HG02610 (cell line): ENCODE measurements around the gene NOL4L.

Experiments
- ATAC-seq: cut with Tn5 transposase; IDR thresholded peaks from one replicate; pipeline ENCODE4 v1.9.1; 2021; ENCODE audit warnings: mild to moderate bottlenecking, moderate library complexity; ENCODE audit not compliant: unreplicated experiment

NOL4L gene, protein sequence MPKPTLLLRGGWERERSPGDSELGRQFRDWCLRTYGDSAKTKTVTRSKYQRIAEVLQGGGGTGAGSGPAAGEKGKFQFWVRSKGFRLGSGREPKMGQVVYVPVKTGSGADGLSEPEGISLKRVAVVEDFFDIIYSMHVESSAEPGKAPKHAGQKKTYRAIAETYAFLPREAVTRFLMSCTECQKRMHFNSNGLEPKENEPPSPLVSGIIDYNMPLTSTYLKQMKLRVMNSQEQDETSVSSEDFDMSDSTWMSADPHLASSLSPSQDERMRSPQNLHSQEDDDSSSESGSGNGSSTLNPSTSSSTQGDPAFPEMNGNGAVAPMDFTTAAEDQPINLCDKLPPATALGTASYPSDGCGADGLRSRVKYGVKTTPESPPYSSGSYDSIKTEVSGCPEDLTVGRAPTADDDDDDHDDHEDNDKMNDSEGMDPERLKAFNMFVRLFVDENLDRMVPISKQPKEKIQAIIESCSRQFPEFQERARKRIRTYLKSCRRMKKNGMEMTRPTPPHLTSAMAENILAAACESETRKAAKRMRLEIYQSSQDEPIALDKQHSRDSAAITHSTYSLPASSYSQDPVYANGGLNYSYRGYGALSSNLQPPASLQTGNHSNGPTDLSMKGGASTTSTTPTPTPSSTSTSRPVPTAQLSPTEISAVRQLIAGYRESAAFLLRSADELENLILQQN

DNA sequence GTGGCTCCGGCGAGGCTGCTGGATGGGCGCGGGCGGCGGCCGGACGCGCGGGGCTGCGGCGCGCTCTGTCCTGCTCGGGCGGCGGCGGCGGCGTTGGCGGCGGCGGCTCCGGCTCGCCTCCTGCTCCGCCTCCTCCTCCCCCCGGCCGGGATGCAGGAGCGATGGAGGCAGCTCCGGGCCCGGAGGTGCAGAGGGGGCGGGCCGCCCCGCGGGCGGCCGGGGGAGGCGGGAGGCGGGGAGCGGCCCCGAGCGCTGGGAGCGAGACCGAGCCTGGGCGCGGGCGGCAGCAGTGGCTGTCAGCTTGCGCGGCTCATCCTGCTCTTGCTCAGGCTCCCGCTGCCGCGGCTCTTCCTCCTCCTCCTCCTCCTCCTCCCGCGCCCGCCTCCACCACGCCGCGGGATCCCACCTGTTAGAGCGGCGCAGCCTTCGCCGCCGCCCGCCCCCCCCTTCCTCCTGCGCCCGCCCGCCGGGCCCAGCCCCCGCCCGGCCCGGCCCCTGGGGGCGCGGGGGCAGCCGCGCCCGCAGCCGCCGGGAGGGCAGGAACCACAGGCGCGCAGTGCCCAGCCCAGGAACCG, at the start of gene NOL4L:
TSS of gene NOL4L (minus strand) at position 323 of the 575 bp plus-strand sequence. CDS start 443 bp downstream, outside the sequence.
- peak; percentile 14 for ATAC-seq

DNA sequence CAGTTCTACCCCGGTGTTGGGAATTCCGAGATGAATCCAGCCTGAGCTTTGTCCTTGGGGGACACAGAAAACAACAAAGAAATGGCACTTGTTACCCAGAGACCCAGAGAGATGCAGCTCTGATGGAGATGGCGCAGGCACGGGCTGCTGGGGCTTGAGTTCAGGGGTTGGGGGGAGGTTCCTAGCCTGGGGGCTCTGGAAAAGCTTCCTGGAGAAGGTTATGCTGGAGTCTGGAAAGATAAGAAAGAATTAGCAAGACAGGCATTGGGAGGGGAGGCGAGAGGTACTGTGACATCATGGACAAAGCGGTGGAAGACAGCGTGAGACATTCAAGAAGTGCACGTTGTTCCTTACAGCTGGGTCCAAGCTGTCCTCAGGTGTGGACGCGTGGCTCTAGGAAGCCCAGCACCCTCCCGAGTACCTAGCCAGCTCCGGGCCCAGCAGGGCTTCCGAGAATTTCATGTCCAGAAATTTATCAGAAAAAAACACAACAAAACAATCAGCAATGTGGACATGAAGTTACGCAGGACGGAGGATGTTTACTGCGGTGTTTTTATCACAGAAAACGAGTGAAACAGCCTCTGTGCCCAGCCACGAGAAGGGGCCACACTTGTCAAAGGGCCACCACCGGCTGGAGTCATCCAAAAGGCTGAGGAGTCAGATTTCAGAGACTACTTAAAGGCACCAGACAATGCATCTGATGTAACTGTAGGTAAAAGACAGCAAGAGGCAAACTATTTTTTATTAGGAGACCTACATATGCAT, 49.1 kb upstream of the NOL4L start:
- no peak for ATAC-seq

DNA sequence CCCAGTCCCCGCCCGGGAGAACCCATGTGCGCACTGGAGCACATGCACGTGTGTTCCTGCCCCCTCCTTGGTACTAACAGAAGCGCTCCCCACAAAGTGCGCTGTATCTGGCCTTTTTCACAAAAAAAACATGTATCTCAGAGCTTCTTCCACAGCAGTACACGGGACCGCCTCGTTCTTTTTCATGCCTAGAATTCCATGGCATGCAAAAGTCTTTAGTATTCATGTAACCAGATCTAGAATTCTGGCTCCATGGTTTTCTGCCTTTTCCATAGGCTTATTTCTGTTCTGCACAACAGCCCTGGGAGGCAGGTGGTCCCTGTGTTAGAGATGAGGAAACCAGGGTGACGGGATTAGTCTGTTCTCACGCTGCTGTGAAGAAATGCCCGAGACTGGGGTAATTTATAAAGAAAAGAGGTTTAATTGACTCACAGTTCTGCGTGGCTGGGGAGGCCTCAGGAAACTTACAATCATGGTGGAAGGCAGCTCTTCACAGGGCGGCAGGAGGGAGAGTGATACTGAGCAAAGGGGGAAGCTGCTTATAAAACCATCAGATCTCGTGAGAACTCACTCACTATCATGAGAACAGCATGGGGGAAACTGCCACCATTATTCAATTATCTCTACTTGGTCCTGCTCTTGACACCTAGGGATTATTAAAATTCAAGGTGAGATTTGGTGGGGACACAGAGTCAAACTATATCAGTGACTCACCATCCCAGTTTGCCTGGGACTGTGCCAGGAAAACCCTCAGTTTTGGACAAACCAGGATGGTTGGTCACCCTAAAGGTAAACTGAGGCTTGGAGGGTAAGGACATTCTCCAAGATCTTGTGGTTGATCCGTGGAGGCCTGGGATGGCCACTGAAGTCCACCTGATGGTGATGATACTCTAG, 47.6 kb upstream of the NOL4L start:
- no peak for ATAC-seq

DNA sequence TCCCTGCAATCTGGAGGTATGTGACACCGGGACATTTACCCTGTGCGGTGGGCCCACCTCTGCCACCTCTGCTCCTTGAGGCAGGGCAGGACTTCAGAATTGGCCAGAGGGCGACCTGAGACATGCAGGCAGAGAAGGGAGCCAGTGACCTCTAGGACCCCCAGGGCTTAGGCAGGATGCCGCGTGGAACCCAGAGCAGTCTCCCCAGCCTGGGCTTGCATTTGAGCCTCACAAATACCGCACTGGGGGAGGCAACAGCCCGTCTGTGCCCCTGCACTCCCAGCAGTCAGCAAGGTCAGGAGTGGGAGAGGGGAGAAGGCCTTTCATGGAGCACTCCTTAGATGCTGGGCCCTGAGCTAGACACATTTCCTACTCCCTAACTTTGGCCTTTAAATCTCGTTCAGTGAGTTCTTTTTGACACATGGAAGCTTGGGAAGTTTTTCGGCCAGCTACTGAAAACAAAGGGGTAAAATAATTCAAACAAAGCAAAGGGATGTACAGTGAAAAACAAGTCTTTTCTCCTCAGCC, 46.9 kb upstream of the NOL4L start:
- ATAC-seq = no peak

DNA sequence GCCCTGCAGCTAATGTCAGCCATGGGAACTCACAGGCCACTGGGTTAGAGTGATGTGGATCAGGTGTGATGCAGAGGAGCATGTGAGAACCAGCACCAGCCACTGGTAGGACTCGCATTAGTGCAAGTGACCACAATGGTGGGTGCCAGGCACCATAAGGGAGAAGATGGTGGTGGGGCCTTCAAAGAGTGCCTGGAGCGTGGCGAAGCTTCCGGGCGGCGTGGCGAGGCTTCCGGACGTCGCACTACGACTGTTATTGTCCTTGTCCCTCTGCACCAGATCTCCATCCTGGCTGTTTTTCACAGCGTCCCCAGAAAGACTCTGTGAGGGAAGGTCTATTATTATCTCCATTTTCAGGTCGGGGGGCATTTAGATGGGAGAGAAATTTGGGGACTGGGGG, 44.7 kb upstream of the NOL4L start:
- no peak for ATAC-seq

DNA sequence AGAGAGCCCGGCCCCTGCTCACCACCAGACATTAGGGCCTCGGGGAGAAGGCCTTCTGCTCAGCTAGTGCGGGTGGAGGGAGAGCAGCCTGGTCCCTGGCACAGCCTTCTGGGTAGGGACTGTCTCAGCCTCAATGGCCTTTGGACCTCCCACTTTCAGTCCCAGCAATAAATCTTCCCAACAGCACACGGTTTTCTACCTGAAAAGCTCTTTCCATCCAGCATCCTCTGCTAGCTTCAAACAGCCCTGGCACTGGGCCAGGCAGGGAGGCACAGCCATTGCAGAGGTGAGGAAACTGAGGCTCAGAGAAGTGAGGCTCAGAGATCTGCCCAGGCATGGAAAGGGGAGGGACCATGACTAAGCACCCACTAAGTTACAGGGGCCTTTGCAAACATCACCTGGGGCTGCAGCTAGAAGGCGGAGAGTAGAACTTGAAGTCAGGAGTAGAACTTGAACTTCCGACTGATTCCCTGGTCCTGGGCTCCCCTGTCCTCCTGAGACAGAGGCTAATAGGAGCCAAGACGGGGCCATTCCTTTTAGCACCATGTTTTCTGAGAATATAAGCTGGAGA, 43.9 kb upstream of the NOL4L start:
- no peak for ATAC-seq

DNA sequence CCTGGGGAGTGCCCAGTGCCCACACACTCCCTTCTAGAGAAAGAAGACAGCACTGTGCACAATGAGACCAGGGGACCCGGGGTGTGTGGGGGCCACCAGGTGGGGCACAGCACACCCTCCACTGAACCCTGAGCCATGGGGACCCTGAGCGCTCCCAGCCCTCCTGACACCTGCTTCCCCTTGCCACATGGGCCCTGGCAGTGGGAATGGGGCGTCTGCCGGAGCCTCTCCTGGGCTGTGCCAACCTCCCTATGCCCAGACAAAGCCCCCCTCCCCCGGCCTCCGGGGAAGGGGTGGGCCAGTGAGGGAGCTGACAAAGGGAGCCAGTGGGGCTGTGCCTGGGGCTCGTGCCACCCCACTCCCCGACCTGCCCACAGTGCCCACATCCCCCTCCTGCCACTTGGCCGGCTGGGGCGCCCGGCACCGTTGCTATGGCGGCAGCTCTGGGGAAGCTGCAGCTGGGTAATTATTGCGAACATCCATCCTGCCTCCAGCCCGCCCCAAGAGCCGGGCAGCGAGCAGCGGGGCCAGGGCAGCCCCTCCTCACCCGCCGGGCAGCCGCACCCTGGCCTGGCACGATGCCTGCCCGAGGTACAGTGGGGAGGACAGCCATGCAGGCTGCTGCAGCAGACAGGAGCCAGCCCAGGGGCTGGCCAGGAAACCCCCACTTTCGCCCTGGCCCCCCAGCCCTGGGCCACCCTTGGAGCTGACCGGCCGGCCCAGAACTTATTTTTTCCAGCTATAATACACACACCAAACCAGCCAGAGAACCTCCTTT, 41.9 kb upstream of the NOL4L start:
- ATAC-seq = no peak

DNA sequence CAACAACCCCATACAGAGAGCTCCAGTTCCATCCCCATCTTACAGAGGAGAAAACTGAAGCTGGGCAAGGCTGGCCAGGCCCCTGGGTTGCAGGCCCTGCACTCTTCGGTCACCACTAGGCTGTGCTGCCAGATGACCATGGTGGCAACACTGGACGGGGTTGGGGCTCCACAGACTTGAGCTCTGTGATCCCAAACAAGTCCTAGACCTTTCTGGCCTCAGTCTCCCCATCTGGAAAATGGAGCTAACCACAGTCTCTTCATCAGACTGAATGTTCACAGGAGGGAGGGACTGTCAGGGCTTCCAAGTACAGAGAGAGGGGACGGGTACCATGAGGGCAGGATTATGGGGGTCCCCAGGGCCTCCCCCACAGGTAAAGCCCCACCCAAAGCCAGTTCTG, 41.3 kb upstream of the NOL4L start:
- ATAC-seq = no peak

DNA sequence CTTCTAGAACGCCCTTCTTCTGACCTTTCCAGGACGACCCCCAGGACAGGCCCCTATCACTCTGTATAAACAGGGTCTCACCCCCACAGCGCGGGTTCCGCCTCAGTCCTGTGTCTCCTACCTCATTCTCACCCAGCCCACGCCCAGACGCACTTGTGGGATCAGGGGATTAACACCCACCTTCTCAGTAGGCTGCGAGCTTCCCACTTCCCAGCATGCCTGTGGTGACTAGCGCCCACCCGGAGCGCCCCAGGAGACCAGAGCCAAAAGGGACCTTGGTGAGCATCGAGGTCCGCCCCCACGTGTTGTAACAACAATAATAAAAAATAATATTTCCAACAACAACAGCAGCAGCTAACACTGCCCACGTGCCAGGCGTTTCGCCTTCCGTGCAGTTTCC, 40.9 kb upstream of the NOL4L start:
- ATAC-seq = no peak

DNA sequence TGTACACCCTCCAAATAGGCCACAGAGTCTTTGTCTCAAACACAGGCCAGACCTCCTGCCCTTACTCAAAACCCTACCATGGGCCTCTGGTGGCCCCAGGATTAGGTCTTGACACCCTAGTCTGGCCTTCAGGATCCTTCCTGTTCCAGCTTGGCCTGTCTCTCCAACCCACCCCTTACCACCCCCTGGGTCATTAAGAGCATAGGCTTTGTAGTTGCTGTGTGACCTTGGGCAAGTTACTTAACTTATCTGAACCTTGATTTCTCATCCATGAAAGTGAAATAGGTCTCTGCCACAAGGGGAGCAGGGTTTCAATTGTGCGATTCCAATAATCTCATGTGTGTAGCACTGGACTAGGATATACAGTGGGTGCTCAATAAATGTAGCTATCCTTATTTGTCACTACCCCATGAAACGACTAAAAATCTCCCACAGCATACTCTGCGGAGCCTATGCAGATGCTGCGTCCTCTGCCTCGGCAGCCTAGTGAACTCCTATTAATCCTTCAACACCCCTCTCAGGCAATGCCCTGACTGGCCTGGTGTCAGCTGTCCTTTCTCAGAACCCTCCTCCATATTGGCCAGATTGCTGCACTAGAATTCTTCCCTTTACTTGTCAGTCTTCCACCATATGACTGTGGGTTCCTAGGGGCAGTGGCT, 39.7 kb upstream of the NOL4L start:
- ATAC-seq = no peak

DNA sequence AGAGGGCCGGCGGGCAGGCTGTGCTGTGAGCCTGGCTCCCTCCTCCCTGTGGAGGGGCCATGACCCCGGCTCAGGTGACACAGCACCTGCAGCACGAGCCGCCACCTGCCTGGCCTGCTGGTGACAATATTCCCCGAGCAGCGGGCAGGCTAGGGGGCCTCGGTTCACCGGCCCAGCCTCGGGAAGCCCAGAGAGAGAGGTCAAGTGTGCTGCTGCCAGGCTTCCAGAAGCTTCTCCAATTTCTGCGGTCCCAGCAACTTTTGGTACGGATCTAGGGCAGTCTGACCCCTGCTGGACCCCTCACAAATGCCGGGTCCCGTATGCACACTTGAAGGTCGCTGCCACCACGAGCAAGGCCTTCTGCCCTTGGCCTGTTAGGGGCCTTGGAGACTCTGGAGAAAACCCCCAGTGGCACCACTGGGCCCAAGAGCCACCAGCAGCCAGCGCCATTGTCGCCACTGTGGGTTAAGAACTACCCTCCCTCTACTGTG, 38.6 kb upstream of the NOL4L start:
- ATAC-seq = no peak

DNA sequence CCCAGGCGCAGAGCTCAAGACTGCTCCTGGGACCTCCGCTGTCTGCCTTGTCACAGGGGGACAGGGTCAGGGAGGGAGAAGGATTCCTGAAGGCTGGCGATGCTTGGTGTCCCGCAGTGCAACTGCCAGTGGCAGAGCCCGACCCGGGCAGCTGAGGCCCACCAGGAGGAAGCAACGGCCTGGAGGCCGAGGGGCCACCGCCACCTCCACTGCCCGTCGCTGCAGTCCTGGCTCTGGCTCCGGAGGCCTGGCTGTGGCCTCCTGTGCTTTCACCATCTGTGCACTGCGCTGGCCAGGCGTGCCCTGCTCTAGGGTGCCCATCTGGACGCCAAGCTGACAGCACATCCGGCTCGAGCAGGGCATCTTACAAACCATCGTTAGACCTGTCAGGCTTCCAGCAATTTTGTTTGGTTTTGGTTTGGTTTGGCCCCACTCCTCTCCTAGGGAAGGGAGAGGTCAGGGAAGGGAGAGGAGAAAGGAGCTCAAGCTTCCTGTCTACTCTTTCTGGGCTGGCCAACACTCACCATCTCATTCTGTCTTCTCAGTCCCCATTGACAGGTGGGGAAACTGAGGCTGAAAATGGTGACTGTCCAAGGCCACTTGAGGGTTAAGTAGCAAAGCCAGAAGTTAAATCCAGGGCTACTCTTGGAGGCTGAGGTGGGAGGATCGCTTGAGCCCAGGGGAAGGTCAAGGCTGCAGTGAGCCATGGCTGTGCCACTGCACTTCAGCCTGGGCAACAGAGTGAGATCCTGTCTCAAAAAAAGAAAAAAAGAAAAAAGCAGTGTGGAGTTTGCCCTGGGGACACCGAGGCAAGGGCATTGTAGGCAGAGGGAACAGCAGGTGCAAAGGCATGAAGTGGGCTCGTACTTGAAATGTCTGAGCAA, 37.7 kb upstream of the NOL4L start:
- no peak for ATAC-seq

DNA sequence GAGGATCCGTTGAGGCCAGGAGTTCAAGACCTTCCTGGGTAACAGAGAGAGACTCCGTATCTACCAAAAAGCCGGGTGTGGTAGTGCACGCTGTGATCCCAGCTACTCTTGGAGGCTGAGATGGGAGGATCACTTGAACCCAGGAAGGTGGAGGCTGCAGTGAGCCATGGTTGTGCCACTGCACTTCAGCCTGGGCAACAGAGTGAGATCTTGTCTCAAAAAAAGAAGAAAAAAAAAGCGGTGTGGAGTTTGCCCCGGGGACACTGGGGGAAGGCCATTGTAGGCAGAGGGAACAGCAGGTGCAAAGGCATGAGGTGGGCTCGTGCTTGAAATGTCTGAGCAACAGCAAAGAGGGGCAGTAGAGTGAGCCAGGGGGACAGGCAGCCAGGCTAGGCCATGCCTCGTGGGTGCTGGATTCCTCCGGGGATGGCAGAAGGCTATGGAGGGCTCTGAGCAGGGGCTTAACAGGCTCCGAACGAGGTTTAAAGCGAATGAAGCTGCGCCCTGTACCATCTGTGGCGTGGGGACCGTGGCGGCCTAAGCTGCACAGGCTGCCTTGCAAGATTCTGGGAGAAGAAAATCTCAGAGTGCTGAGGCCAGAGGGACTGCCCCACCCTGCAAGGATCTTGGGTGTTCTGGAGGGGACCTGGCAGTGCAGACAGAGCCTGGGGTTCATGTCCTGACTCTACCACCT, 36.9 kb upstream of the NOL4L start:
- ATAC-seq = no peak

DNA sequence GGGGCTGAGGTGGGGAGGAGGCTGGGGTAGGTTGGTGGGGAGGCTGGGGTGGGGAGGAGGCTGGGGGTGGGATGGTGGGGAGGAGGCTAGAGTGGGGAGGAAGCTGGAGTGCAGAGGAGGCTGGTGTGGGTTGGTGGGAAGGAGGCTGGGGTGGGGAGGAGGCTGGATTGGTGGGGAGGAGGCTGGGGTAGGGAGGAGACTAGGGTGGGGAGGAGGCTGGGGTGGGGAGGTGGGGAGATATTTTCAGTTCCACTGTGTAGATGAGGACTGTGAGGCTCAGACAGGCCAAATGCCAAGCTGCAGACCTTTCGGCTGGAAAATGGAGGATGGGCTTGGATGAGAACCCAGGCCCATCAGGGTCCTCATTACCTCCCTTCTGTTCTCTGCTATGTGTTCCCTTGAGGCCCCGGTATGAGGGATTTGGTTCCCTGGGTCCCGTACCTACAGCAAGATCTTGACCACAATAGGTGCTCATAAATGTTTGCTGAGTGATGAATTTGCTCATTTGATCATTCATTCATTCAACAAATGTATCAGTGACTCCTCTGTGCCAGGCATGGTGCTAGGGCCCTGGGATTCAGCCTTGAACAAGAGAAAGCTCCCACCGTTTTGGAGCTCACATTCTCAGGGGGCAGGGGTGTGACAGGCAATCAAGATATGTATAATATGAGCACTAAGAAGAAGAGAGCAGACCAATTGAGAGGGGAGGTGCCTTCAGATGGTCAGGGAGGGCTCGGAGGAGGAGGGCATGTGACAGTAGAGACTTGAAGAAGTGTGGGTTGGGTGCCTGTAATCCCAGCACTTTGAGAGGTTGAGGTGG, 36.1 kb upstream of the NOL4L start:
- no peak for ATAC-seq

DNA sequence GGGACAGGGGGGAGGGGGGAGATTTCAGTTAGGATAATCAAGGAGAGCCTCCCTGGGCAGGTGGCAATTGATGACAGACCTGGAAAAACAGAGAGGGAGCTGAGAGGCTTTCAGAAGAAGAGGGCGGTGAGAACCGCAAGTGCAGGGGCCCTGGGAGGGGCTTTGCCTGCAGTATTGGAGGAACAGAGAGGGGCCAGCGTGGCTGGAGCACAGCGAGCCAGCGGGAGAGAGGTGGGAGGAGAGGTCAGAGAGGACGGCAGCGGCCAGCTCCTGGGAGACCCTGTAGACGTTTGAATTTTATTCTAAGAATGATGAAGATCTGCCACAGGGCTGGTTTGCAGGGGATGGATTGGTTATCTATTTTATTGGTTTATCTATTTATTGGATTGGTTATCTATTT, 34.5 kb upstream of the NOL4L start:
- ATAC-seq = no peak

DNA sequence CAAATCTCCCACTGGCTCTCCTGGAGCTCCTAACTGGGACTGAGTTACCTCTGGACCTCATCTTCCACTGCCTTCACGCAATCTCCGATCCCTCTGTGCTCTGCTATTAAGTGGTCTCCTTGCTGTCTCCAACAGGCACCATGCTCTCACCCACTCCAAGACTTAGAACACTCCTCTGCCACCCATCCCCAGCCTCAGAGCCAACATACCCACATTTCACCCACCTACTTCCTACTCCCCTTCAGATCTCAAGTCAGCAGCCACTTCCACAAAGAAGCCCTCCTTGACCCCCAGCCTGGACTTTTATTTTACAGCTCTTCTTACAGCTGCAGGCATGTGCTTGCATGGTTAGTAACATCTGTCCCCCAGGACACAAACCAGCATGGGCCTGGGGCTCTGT, 29.6 kb upstream of the NOL4L start:
- no peak for ATAC-seq
